Gastrocnemius medialis (tissue), 4 donors: ENCODE measurements around the gene PRKG1. TPM values are rescaled to one million over a fixed set of nuclear protein-coding genes. Genes with fewer than 3 reads are reported as not detected.
A peak's percentile ranks its signal among the peaks of the same experiment; 100 is the strongest.

Experiments used
- ATAC-seq, 2 donors: fragments of 150-250 bp; one replicate each; pipeline ENCODE4 v1.9.1; 2016
- DNase-seq, 2 donors: peaks; one replicate each; pipeline ENCODE4 v3.0.0-alpha.2; 2019
- H3K27ac ChIP-seq, 4 donors: fragments of 200-600 bp; sonication (generic); 1 replicate in 1 of 4; 2 replicates in 3 of 4; pipeline ENCODE4 v1.5.1; 2016 to 2018; ENCODE audit warnings: mild to moderate bottlenecking in 2 of 4, moderate library complexity in 1 of 4
- H3K27me3 ChIP-seq, 3 donors: fragments of 200-600 bp; sonication (generic) in 2 of 3; 1 replicate in 1 of 3; 2 replicates in 2 of 3; pipeline versions ENCODE4 v1.5.1 to v1.6.0; 2016 to 2019; ENCODE audit warnings: mild to moderate bottlenecking in 1 of 3, moderate library complexity in 1 of 3
- H3K36me3 ChIP-seq, 2 donors: fragments of 200-600 bp; sonication (generic) in 1 of 2; one replicate each; pipeline ENCODE4 v1.5.1; 2017 to 2018
- H3K4me1 ChIP-seq, 2 donors: fragments of 200-600 bp; sonication (generic) in 1 of 2; one replicate each; pipeline ENCODE4 v1.5.1; 2016 to 2017; ENCODE audit warnings: mild to moderate bottlenecking in 2 of 2
- H3K4me3 ChIP-seq, 4 donors: fragments of 200-600 bp; sonication (generic) in 3 of 4; 1 replicate in 1 of 4; 2 replicates in 3 of 4; pipeline ENCODE4 v1.5.1; 2016 to 2019; ENCODE audit warnings: mild to moderate bottlenecking in 2 of 4
- H3K9me3 ChIP-seq, 3 donors: fragments of 200-600 bp; sonication (generic) in 2 of 3; 1 replicate in 1 of 3; 2 replicates in 2 of 3; pipeline ENCODE4 v1.5.1; 2016 to 2019
- POLR2A ChIP-seq, 2 donors: fragments of 450-650 bp; IDR thresholded peaks; one replicate each; pipeline ENCODE4 v1.6.1; 2017; ENCODE audit warnings: antibody characterized with exemption in 2 of 2, mild to moderate bottlenecking in 2 of 2, moderate library complexity in 2 of 2
- in situ Hi-C, 4 donors: fragments of 200-750 bp; cut with MboI; loops; one replicate each; pipeline versions ENCODE4 v1.15.0 to v1.8.0; 2017; ENCODE audit warnings: low sequenced_read_pairs in 4 of 4
- intact Hi-C: fragments of 100-400 bp; cut with DNase I; formaldehyde crosslinking; loops from one replicate; pipeline ENCODE4 v1.15.1; 2023; ENCODE audit warnings: low total_unique reads
- total RNA-seq, 4 donors: library from RNA; depleted of rRNA; stranded (reverse); fragments of >200 nt; gene quantifications; one replicate each; pipeline versions ENCODE4 v1.1.0 to v1.2.3, GENCODE V29; 2016
- TF ChIP-seq, protein P1 (sequence below), 5 experiments: fragments of 450-650 bp in 3 of 5; fragments of 200-600 bp in 2 of 5; sonication (generic) in 2 of 5; IDR thresholded peaks in 4 of 5; conservative IDR thresholded peaks in 1 of 5; 1 replicate in 4 of 5; 2 replicates in 1 of 5; pipeline ENCODE4 v1.5.1; 2016 to 2019; ENCODE audit warnings: antibody characterized with exemption in 5 of 5, mild to moderate bottlenecking in 3 of 5, moderate library complexity in 3 of 5

PRKG1 gene
- total RNA-seq, 4 donors from 2014 or later, result 10.4 to 39.4 (median 25.1) TPM

DNA sequence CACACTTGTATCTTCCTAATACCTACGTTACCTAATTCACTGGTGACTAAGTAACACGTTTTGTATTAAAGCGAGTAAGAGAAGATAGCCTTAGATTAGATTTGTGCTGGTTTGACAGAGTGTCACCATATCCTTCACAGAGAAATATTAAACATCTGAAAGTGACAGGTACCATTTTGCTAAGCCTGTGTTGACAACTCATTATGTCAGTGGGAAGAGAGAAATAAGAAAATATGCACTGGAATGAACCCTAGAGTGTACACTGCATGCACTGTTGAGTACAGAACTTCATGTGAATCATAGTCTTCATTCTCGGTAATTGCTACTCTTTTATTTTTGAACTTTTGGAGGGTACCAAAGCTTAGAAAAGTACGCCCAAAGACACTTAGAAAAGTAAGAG, 10.9 kb downstream of the PRKG1 start:
- Histone ChIP-seq H3K9me3 (no peaks in the 10 kb centered on the region), H3K27ac (no peak overlapping the region), H3K36me3 (no peaks in the 10 kb centered on the region), H3K4me3 (no peak overlapping the region), H3K4me1 (peaks cover 8 to 22% of the 10 kb centered on the region in 2 donors), H3K27me3 (no peaks in the 10 kb centered on the region)
- DNase-seq, result no peak
- ATAC-seq, result no peak
- no peak for TF ChIP-seq POLR2A (IDR thresholded peaks at IDR 0.05)
- TF ChIP-seq, protein P1, sequence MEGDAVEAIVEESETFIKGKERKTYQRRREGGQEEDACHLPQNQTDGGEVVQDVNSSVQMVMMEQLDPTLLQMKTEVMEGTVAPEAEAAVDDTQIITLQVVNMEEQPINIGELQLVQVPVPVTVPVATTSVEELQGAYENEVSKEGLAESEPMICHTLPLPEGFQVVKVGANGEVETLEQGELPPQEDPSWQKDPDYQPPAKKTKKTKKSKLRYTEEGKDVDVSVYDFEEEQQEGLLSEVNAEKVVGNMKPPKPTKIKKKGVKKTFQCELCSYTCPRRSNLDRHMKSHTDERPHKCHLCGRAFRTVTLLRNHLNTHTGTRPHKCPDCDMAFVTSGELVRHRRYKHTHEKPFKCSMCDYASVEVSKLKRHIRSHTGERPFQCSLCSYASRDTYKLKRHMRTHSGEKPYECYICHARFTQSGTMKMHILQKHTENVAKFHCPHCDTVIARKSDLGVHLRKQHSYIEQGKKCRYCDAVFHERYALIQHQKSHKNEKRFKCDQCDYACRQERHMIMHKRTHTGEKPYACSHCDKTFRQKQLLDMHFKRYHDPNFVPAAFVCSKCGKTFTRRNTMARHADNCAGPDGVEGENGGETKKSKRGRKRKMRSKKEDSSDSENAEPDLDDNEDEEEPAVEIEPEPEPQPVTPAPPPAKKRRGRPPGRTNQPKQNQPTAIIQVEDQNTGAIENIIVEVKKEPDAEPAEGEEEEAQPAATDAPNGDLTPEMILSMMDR (IDR thresholded peaks at IDR 0.05 in 4 of 5, conservative IDR thresholded peaks at IDR 0.05 in 1 of 5), result no peak
- in situ Hi-C loops, result no loop called here
- intact Hi-C loops, result no loop called here

DNA sequence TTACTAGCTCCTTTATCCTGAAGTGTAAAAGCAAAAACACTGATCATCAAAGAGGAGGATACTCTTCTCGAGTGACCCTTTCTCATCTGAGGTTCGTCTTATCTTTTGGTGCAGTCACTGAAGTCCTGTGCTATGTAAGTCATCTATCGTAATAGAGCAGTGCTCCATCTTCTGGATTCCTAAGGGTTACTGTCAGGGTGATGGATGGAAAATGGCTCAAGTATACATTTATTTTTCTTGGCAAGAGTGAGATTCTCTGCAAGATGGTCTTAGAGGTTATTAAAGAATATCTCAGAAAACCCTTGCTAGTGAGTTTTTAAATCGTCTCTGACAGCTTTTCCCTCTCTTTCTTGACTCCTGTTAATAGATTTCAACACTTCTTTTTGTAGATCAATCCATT, 12.4 kb downstream of the PRKG1 start:
- TF ChIP-seq POLR2A (IDR thresholded peaks at IDR 0.05), result no peak
- TF ChIP-seq, protein P1 (IDR thresholded peaks at IDR 0.05 in 4 of 5, conservative IDR thresholded peaks at IDR 0.05 in 1 of 5), result no peak
- intact Hi-C loops, result no loop called here
- no peaks in the 10 kb centered on the region for H3K9me3 ChIP-seq
- ATAC-seq, result no peak
- H3K27ac ChIP-seq, result no peak overlapping the region
- H3K4me3 ChIP-seq, result no peak overlapping the region
- H3K27me3 ChIP-seq, result no peaks in the 10 kb centered on the region
- no peaks in the 10 kb centered on the region for H3K36me3 ChIP-seq
- peaks cover 12 to 36% of the 10 kb centered on the region in 2 donors for H3K4me1 ChIP-seq
- no peak for DNase-seq
- in situ Hi-C loops, result no loop called here

DNA sequence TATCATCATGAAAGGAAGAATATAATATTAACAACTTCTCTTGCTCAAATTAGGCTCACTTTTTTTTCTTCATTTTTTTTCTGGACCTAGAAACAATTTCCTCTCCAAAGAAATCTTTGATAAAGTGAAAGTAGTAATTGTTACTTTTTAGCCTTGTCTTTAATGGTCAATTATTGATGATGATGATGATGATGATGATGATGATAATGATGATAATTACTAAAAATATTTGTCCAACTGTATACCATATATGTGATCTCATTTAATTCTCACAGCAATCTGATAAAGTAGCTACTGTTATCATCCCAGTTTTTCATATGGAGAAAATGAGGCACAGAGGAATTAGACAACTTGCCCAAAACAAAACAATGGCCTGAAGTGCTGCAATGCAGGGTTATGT, 12.8 kb downstream of the PRKG1 start:
- TF ChIP-seq, protein P1 (IDR thresholded peaks at IDR 0.05 in 4 of 5, conservative IDR thresholded peaks at IDR 0.05 in 1 of 5), result no peak
- TF ChIP-seq POLR2A (IDR thresholded peaks at IDR 0.05), result no peak
- Histone ChIP-seq H3K9me3 (no peaks in the 10 kb centered on the region), H3K27me3 (no peaks in the 10 kb centered on the region), H3K4me3 (no peak overlapping the region), H3K4me1 (peaks cover 12 to 40% of the 10 kb centered on the region in 2 donors), H3K27ac (no peak overlapping the region), H3K36me3 (no peaks in the 10 kb centered on the region)
- intact Hi-C loops, result no loop called here
- DNase-seq, result no peak
- ATAC-seq, result no peak
- in situ Hi-C loops, result no loop called here

DNA sequence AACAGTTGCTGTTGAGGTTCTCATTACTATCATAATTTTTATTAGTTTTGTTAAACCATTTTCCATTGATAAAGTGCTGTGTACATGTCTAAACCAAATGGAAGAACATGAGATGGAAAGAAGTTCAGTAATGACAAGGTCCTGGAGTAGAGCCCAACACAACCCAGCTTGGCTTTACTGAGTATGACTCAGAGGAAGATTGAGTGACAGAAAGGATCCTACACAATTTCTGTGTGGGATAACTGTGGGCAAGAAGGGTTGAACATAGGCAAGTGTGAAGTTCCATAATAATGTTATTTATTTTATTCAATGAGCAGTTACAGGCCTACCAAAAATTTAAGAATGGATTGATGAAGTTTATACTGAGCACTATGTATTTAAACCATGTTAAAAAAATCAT, 15.9 kb downstream of the PRKG1 start:
- Histone ChIP-seq H3K27me3 (no peaks in the 10 kb centered on the region), H3K4me1 (peaks cover 19 to 51% of the 10 kb centered on the region in 2 donors), H3K9me3 (no peaks in the 10 kb centered on the region), H3K36me3 (no peaks in the 10 kb centered on the region), H3K4me3 (no peak overlapping the region), H3K27ac (peak overlapping the region in 1 of 4 donors; percentile 39)
- DNase-seq, result peak; percentile 32 to 54
- in situ Hi-C loops, result no loop called here
- intact Hi-C loops, result loop anchor here (10.0 kb wide), 2 partner anchors 145 to 1125 kb away; no protein-coding TSS in a partner anchor
- TF ChIP-seq, protein P1 (IDR thresholded peaks at IDR 0.05 in 4 of 5, conservative IDR thresholded peaks at IDR 0.05 in 1 of 5), result no peak
- TF ChIP-seq POLR2A (IDR thresholded peaks at IDR 0.05), result no peak
- peak; percentile 80 to 91 for ATAC-seq

DNA sequence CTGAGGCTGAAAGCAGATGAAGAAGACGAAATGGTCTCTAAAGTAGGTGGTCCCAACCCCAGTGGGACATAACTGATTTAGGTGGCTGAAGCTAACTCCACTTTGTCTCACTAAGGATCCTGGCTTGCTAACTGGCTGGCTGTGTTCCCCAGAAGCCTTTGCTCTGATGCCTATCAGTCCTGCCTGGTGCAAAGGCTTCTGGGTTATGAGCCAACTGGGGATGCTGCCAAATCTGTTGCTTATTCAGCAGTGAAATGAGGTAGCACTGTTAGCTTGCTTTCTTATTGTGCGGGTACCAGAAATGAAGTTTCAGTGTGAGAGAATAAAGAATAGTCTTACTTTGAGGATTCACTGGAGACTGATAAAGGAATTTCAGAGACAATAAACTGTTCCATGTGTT, 18.1 kb downstream of the PRKG1 start:
- ATAC-seq (peak; percentile 80 to 87), DNase-seq (peak; percentile 57 to 79)
- Histone ChIP-seq H3K9me3 (no peaks in the 10 kb centered on the region), H3K27ac (peak overlapping the region in 1 of 4 donors; percentile 6), H3K4me1 (peaks cover 19 to 54% of the 10 kb centered on the region in 2 donors), H3K36me3 (no peaks in the 10 kb centered on the region), H3K27me3 (no peaks in the 10 kb centered on the region), H3K4me3 (no peak overlapping the region)
- in situ Hi-C loops (no loop called here), intact Hi-C loops (loop anchor here (10.0 kb wide), 2 partner anchors 142 to 1122 kb away; no protein-coding TSS in a partner anchor)
- no peak for TF ChIP-seq POLR2A (IDR thresholded peaks at IDR 0.05)
- TF ChIP-seq, protein P1 (IDR thresholded peaks at IDR 0.05 in 4 of 5, conservative IDR thresholded peaks at IDR 0.05 in 1 of 5), result no peak
